Mammary epithelial cell (primary cell): Measurements from ENCODE around the gene DYSF.

Experiments
- EZH2 ChIP-seq: IDR thresholded peaks from 2 replicates; pipeline ENCODE4 v1.6.1; 2012; ENCODE audit warnings: low read length, inconsistent platforms, borderline replicate concordance
- TF ChIP-seq, protein P1 (sequence below), 2 donors: IDR thresholded peaks in 1 of 2; conservative IDR thresholded peaks in 1 of 2; 2 replicates each; pipeline ENCODE4 v1.5.1; 2011 to 2012; ENCODE audit warnings: inconsistent platforms in 2 of 2, low read length in 2 of 2, mild to moderate bottlenecking in 2 of 2, control low read depth in 1 of 2, low read depth in 1 of 2; ENCODE audit not compliant: insufficient read depth in 1 of 2; ENCODE audit errors: extremely low read depth in 1 of 2

DNA sequence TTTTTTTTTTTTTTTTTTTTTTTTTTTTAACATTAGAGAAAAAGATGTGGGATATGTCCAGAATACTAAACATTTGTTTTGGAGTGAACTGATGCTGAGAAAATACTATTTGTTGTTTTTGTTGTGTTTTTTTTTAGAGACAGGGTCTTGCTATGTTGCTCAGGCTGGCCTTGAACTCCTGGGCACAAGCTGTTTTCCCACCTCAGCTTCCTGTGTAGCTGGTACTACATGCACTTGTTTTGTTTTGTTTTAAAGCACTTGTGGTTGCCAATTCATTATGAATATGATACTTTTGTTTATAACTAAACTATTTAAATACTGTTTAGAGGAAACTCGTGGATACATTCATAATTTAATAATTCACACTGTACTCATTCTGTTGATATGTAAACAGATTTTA lies 33.4 kb upstream of the DYSF start:
- TF ChIP-seq, protein P1, sequence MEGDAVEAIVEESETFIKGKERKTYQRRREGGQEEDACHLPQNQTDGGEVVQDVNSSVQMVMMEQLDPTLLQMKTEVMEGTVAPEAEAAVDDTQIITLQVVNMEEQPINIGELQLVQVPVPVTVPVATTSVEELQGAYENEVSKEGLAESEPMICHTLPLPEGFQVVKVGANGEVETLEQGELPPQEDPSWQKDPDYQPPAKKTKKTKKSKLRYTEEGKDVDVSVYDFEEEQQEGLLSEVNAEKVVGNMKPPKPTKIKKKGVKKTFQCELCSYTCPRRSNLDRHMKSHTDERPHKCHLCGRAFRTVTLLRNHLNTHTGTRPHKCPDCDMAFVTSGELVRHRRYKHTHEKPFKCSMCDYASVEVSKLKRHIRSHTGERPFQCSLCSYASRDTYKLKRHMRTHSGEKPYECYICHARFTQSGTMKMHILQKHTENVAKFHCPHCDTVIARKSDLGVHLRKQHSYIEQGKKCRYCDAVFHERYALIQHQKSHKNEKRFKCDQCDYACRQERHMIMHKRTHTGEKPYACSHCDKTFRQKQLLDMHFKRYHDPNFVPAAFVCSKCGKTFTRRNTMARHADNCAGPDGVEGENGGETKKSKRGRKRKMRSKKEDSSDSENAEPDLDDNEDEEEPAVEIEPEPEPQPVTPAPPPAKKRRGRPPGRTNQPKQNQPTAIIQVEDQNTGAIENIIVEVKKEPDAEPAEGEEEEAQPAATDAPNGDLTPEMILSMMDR (conservative IDR thresholded peaks at IDR 0.05 in 1 of 2, IDR thresholded peaks at IDR 0.05 in 1 of 2; ENCODE audit: extremely low read depth in 1 of 2, insufficient read depth in 1 of 2, low read depth in 1 of 2, low read length in 2 of 2) = no peak
- TF ChIP-seq EZH2 = no peak
